ENCODE measurements around the gene KMT2D.

KMT2D gene

GRCh38 chr12:49092816-49093406, 32.3 kb upstream of the KMT2D start:
- H3K36me3 Mint-ChIP-seq = peaks cover 3% of the 10 kb centered on the region
- no peak overlapping the region for H3K4me3 Mint-ChIP-seq
- no peak overlapping the region for H3K27ac Mint-ChIP-seq
- H3K4me1 Mint-ChIP-seq (ENCODE audit: low read depth) = peaks cover 48% of the 10 kb centered on the region
- H3K9me3 Mint-ChIP-seq (ENCODE audit: low read depth) = no peaks in the 10 kb centered on the region
- H3K27me3 Mint-ChIP-seq = peaks cover 25% of the 10 kb centered on the region

GRCh38 chr12:49092086-49092815, 31.7 kb upstream of the KMT2D start:
- peaks cover 3% of the 10 kb centered on the region for H3K36me3 Mint-ChIP-seq

GRCh38 chr12:49091836-49092085, 31.2 kb upstream of the KMT2D start:
- Mint-ChIP-seq H3K4me3 (no peak overlapping the region), H3K4me1 (ENCODE audit: low read depth) (peaks cover 54% of the 10 kb centered on the region), H3K27ac (no peak overlapping the region), H3K27me3 (peaks cover 25% of the 10 kb centered on the region), H3K9me3 (ENCODE audit: low read depth) (no peaks in the 10 kb centered on the region), H3K36me3 (peaks cover 3% of the 10 kb centered on the region)

More at GRCh38 chr12:49092086-49092815, 31.7 kb upstream of the KMT2D start:
- no peaks in the 10 kb centered on the region for H3K9me3 Mint-ChIP-seq (ENCODE audit: low read depth)
- H3K27ac Mint-ChIP-seq = no peak overlapping the region
- H3K4me1 Mint-ChIP-seq (ENCODE audit: low read depth) = peaks cover 53% of the 10 kb centered on the region
- peak overlapping the region; percentile 35 for H3K4me3 Mint-ChIP-seq
- peaks cover 25% of the 10 kb centered on the region for H3K27me3 Mint-ChIP-seq

- Mint-ChIP-seq H3K27ac (no peak overlapping the region), H3K4me3 (peak overlapping the region; percentile 60), H3K4me1 (ENCODE audit: low read depth) (peaks cover 54% of the 10 kb centered on the region)
Measured at GRCh38 chr12:49091056-49091835, 30.7 kb upstream of the KMT2D start.

GRCh38 chr12:49089821-49090773, 29.5 kb upstream of the KMT2D start:
- Mint-ChIP-seq H3K27ac (no peak overlapping the region), H3K4me1 (ENCODE audit: low read depth) (peaks cover 50% of the 10 kb centered on the region), H3K9me3 (ENCODE audit: low read depth) (no peaks in the 10 kb centered on the region), H3K36me3 (no peaks in the 10 kb centered on the region), H3K4me3 (peak overlapping the region; percentile 82), H3K27me3 (peaks cover 23% of the 10 kb centered on the region)

More at GRCh38 chr12:49091056-49091835, 30.7 kb upstream of the KMT2D start:
- peaks cover 3% of the 10 kb centered on the region for H3K36me3 Mint-ChIP-seq
- peaks cover 25% of the 10 kb centered on the region for H3K27me3 Mint-ChIP-seq
- H3K9me3 Mint-ChIP-seq (ENCODE audit: low read depth) = no peaks in the 10 kb centered on the region

GRCh38 chr12:49088932-49089330, 28.3 kb upstream of the KMT2D start:
- Mint-ChIP-seq H3K36me3 (no peaks in the 10 kb centered on the region), H3K27me3 (peaks cover 20% of the 10 kb centered on the region), H3K27ac (no peak overlapping the region), H3K4me3 (no peak overlapping the region), H3K9me3 (ENCODE audit: low read depth) (no peaks in the 10 kb centered on the region), H3K4me1 (ENCODE audit: low read depth) (peaks cover 44% of the 10 kb centered on the region)

- Mint-ChIP-seq H3K4me1 (ENCODE audit: low read depth) (peaks cover 38% of the 10 kb centered on the region), H3K9me3 (ENCODE audit: low read depth) (no peaks in the 10 kb centered on the region), H3K36me3 (no peaks in the 10 kb centered on the region), H3K27me3 (peaks cover 14% of the 10 kb centered on the region), H3K4me3 (peak overlapping the region; percentile 22), H3K27ac (no peak overlapping the region)
Measured at GRCh38 chr12:49088150-49088931, 27.7 kb upstream of the KMT2D start.

GRCh38 chr12:49086116-49086515, 25.5 kb upstream of the KMT2D start:
- H3K36me3 Mint-ChIP-seq = no peaks in the 10 kb centered on the region
- no peak overlapping the region for H3K4me3 Mint-ChIP-seq
- no peaks in the 10 kb centered on the region for H3K9me3 Mint-ChIP-seq (ENCODE audit: low read depth)
- peaks cover 12% of the 10 kb centered on the region for H3K27me3 Mint-ChIP-seq
- no peak overlapping the region for H3K27ac Mint-ChIP-seq
- H3K4me1 Mint-ChIP-seq (ENCODE audit: low read depth) = peaks cover 28% of the 10 kb centered on the region

GRCh38 chr12:49084438-49084837, 23.8 kb upstream of the KMT2D start:
- H3K9me3 Mint-ChIP-seq (ENCODE audit: low read depth) = no peaks in the 10 kb centered on the region
- H3K27me3 Mint-ChIP-seq = peaks cover 3% of the 10 kb centered on the region
- H3K4me3 Mint-ChIP-seq = no peak overlapping the region
- peaks cover 17% of the 10 kb centered on the region for H3K4me1 Mint-ChIP-seq (ENCODE audit: low read depth)
- H3K27ac Mint-ChIP-seq = no peak overlapping the region
- H3K36me3 Mint-ChIP-seq = no peaks in the 10 kb centered on the region

- Mint-ChIP-seq H3K4me1 (ENCODE audit: low read depth) (no peaks in the 10 kb centered on the region), H3K27ac (no peak overlapping the region), H3K9me3 (ENCODE audit: low read depth) (no peaks in the 10 kb centered on the region), H3K36me3 (no peaks in the 10 kb centered on the region), H3K27me3 (no peaks in the 10 kb centered on the region), H3K4me3 (no peak overlapping the region)
Measured at GRCh38 chr12:49079793-49080192, 19.2 kb upstream of the KMT2D start.

GRCh38 chr12:49070971-49071370, 10.4 kb upstream of the KMT2D start:
- Mint-ChIP-seq H3K27me3 (no peaks in the 10 kb centered on the region), H3K36me3 (no peaks in the 10 kb centered on the region), H3K4me3 (peak overlapping the region; percentile 51), H3K4me1 (ENCODE audit: low read depth) (peaks cover 16% of the 10 kb centered on the region), H3K9me3 (ENCODE audit: low read depth) (no peaks in the 10 kb centered on the region), H3K27ac (no peak overlapping the region)

- no peaks in the 10 kb centered on the region for H3K27me3 Mint-ChIP-seq
- H3K4me1 Mint-ChIP-seq (ENCODE audit: low read depth) = peaks cover 16% of the 10 kb centered on the region
- H3K4me3 Mint-ChIP-seq = peak within 1 kb of the TSS; percentile 92
- no peaks in the 10 kb centered on the region for H3K9me3 Mint-ChIP-seq (ENCODE audit: low read depth)
- H3K36me3 Mint-ChIP-seq = no peaks in the 10 kb centered on the region
- peak within 1 kb of the TSS; percentile 86 for H3K27ac Mint-ChIP-seq
Measured at GRCh38 chr12:49069507-49070346, 9.1 kb upstream of the KMT2D start, which contains the start of gene RHEBL1. TSS of gene RHEBL1 (minus strand) at chr12:49069979. CDS start at chr12:49069785, 194 bp downstream.

- Mint-ChIP-seq H3K27me3 (no peaks in the 10 kb centered on the region), H3K9me3 (ENCODE audit: low read depth) (no peaks in the 10 kb centered on the region), H3K36me3 (peaks cover 1% of the 10 kb centered on the region), H3K4me3 (peak overlapping the region; percentile 92), H3K27ac (peak overlapping the region; percentile 86), H3K4me1 (ENCODE audit: low read depth) (peaks cover 18% of the 10 kb centered on the region)
Measured at GRCh38 chr12:49068879-49069506, 8.4 kb upstream of the KMT2D start.

All from activated naive CD8-positive, alpha-beta T cell (primary cell).